ENCODE measurements around the gene TGIF1.

The TGIF1 gene

GRCh38 chr18:3424280-3424890, 25.6 kb upstream of the TGIF1 start:
- TF ChIP-seq YY1 (IDR thresholded peaks at IDR 0.05; ENCODE audit: low read depth) (no peak), CREB1 (IDR thresholded peaks at IDR 0.05; ENCODE audit: low read depth) (no peak), EP300 (IDR thresholded peaks at IDR 0.05; ENCODE audit: borderline replicate concordance) (no peak), FOXM1 (IDR thresholded peaks at IDR 0.05; ENCODE audit: borderline replicate concordance, low read depth) (no peak), REST (IDR thresholded peaks at IDR 0.05; ENCODE audit: low read depth) (no peak), TAF1 (IDR thresholded peaks at IDR 0.05; ENCODE audit: low read depth) (no peak), ZBTB7A (IDR thresholded peaks at IDR 0.05; ENCODE audit: low read depth) (no peak)
- TF ChIP-seq, protein P1, sequence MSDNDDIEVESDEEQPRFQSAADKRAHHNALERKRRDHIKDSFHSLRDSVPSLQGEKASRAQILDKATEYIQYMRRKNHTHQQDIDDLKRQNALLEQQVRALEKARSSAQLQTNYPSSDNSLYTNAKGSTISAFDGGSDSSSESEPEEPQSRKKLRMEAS (IDR thresholded peaks at IDR 0.05), result no peak

GRCh38 chr18:3425030-3425429, 24.9 kb upstream of the TGIF1 start:
- TF ChIP-seq ZBTB7A (IDR thresholded peaks at IDR 0.05; ENCODE audit: low read depth) (no peak), USF1 (IDR thresholded peaks at IDR 0.05) (no peak), REST (IDR thresholded peaks at IDR 0.05; ENCODE audit: low read depth) (no peak), YY1 (IDR thresholded peaks at IDR 0.05; ENCODE audit: low read depth) (no peak), NFIC (IDR thresholded peaks at IDR 0.05) (no peak), TEAD4 (IDR thresholded peaks at IDR 0.05) (no peak), CREB1 (IDR thresholded peaks at IDR 0.05; ENCODE audit: low read depth) (no peak), RAD21 (IDR thresholded peaks at IDR 0.05; ENCODE audit: low read depth) (no peak), EGR1 (IDR thresholded peaks at IDR 0.05) (no peak), TAF1 (IDR thresholded peaks at IDR 0.05; ENCODE audit: low read depth) (no peak), TCF12 (IDR thresholded peaks at IDR 0.05; ENCODE audit: low read depth) (no peak), FOXM1 (IDR thresholded peaks at IDR 0.05; ENCODE audit: borderline replicate concordance, low read depth) (no peak), EP300 (IDR thresholded peaks at IDR 0.05; ENCODE audit: borderline replicate concordance) (no peak), CEBPB (IDR thresholded peaks at IDR 0.05) (no peak)
- TF ChIP-seq, protein P1 (IDR thresholded peaks at IDR 0.05), result no peak

DNA sequence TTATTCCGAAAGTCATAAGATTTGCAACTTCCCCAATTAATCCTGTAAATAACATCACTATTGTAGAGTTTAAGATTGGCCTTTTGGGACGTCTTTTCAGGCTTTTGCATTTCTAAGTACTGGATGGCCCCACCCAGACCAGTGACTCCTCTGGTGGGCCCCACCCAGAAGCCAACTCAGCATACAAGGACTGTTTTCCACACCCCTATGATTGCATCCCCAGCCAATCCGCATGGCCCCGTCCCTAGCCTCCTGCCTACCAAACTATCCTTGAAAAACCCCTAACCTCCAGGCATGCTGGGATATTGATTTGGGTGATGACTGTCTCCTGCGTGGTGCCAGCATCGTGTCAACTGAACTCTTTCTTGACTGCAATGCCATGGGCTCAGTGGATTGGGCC, 24.5 kb upstream of the TGIF1 start:
- TF ChIP-seq REST (IDR thresholded peaks at IDR 0.05; ENCODE audit: low read depth) (no peak), EP300 (IDR thresholded peaks at IDR 0.05; ENCODE audit: borderline replicate concordance) (no peak), FOXM1 (IDR thresholded peaks at IDR 0.05; ENCODE audit: borderline replicate concordance, low read depth) (no peak), YY1 (IDR thresholded peaks at IDR 0.05; ENCODE audit: low read depth) (no peak), TCF12 (IDR thresholded peaks at IDR 0.05; ENCODE audit: low read depth) (no peak), RAD21 (IDR thresholded peaks at IDR 0.05; ENCODE audit: low read depth) (no peak)

DNA sequence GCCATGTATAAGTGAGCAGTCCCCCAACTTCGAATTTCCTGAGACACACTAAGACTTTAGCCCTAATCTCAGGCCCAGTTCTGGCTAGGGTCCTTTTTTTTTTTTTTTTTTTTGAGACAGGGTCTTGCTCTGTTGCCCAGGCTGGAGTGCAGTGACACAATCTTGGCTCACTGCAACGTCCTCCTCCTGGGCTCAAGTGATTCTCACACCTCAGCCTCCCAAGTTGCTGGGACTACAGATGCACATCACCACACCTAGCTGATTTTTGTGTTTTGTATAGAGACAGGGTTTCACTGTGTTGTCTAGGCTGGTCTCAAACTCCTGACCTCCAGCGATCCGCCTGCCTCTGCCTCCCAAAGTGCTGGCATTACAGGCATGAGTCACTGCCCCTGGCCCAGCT, 23.9 kb upstream of the TGIF1 start:
- no peak for TF ChIP-seq EGR1 (IDR thresholded peaks at IDR 0.05)
- TF ChIP-seq CEBPB (IDR thresholded peaks at IDR 0.05), result no peak
- no peak for TF ChIP-seq RAD21 (IDR thresholded peaks at IDR 0.05; ENCODE audit: low read depth)
- no peak for TF ChIP-seq REST (IDR thresholded peaks at IDR 0.05; ENCODE audit: low read depth)
- TF ChIP-seq, protein P1 (IDR thresholded peaks at IDR 0.05), result no peak
- TF ChIP-seq TCF12 (IDR thresholded peaks at IDR 0.05; ENCODE audit: low read depth), result no peak
- TF ChIP-seq TAF1 (IDR thresholded peaks at IDR 0.05; ENCODE audit: low read depth), result no peak
- no peak for TF ChIP-seq TEAD4 (IDR thresholded peaks at IDR 0.05)
- no peak for TF ChIP-seq CREB1 (IDR thresholded peaks at IDR 0.05; ENCODE audit: low read depth)
- no peak for TF ChIP-seq EP300 (IDR thresholded peaks at IDR 0.05; ENCODE audit: borderline replicate concordance)
- TF ChIP-seq ZBTB7A (IDR thresholded peaks at IDR 0.05; ENCODE audit: low read depth), result no peak
- TF ChIP-seq FOXM1 (IDR thresholded peaks at IDR 0.05; ENCODE audit: borderline replicate concordance, low read depth), result no peak
- no peak for TF ChIP-seq USF1 (IDR thresholded peaks at IDR 0.05)
